Panc1 (cell line): ENCODE measurements around the gene INPP4B. TPM values are rescaled to one million over a fixed set of nuclear protein-coding genes. Genes with fewer than 3 reads are reported as not detected.

Source experiments
- ATAC-seq: fragments of 200-7000 bp; cut with Tn5 transposase; 2 replicates; pipeline ENCODE4 v1.9.1; 2020; ENCODE audit warnings: mild to moderate bottlenecking, moderate library complexity
- BruUV-seq: library from RNA; stranded (reverse); fragments of 400-500 nt; replicated peaks from 2 replicates; lab custom pipeline; 2021; lab: Mats Ljungman, UMichigan
- CTCF ChIA-PET: fragments of 300-600 bp; sonication (Branson Sonifier 250); formaldehyde crosslinking; loops from one replicate; lab custom pipeline; 2022; ENCODE audit warnings: antibody characterized with exemption; lab: Charles Lee
- POLR2A ChIA-PET: fragments of 300-600 bp; sonication (Branson Sonifier 250); formaldehyde crosslinking; loops from one replicate; lab custom pipeline; 2022; ENCODE audit warnings: antibody characterized with exemption; lab: Charles Lee
- DNase-seq: peaks from one replicate; pipeline ENCODE4 v3.0.0-alpha.2; 2010; ENCODE audit warnings: low read depth, low spot score
- H3K27ac ChIP-seq: 2 replicates; pipeline ENCODE4 v1.5.1; 2011; ENCODE audit warnings: mild to moderate bottlenecking, low read length, inconsistent platforms
- H3K27me3 ChIP-seq: fragments of 200-500 bp; sonication (Bioruptor generic); 2 replicates; pipeline ENCODE4 v1.6.0; 2014; ENCODE audit warnings: low read length, inconsistent platforms; ENCODE audit not compliant: control insufficient read depth, insufficient read depth
- H3K36me3 ChIP-seq: fragments of 200-500 bp; sonication (Bioruptor generic); 2 replicates; pipeline ENCODE4 v1.5.1; 2014; ENCODE audit warnings: inconsistent platforms, mild to moderate bottlenecking, low read length, moderate library complexity; ENCODE audit not compliant: control insufficient read depth, insufficient read depth
- H3K4me1 ChIP-seq: 2 replicates; pipeline ENCODE4 v1.5.1; 2011; ENCODE audit warnings: inconsistent platforms, mild to moderate bottlenecking, low read length, moderate library complexity; ENCODE audit not compliant: control insufficient read depth, insufficient read depth
- H3K4me3 ChIP-seq, 2 experiments: 2 replicates each; pipeline ENCODE4 v1.5.1; 2011 to 2012; ENCODE audit warnings: low read depth in 2 of 2, low read length in 2 of 2, mild to moderate bottlenecking in 2 of 2, inconsistent platforms in 1 of 2, moderate library complexity in 1 of 2
- H3K9me3 ChIP-seq: fragments of 200-500 bp; sonication (Bioruptor generic); 2 replicates; pipeline ENCODE4 v1.5.1; 2014; ENCODE audit warnings: low read depth, mild to moderate bottlenecking, inconsistent platforms, low read length, moderate library complexity; ENCODE audit not compliant: control insufficient read depth, insufficient read depth
- CTCF ChIP-seq: fragments of 450-650 bp; IDR thresholded peaks from 2 replicates; pipeline ENCODE4 v1.5.1; 2017; ENCODE audit warnings: mild to moderate bottlenecking
- POLR2AphosphoS5 ChIP-seq: IDR thresholded peaks from 2 replicates; pipeline ENCODE4 v1.6.1; 2012; ENCODE audit warnings: mild to moderate bottlenecking, low read depth, low read length, moderate library complexity
- SIN3A ChIP-seq: IDR thresholded peaks from 2 replicates; pipeline ENCODE4 v1.6.1; 2012; ENCODE audit warnings: low read depth, mild to moderate bottlenecking, low read length, moderate library complexity, borderline replicate concordance; ENCODE audit not compliant: insufficient read depth
- TCF7L2 ChIP-seq: IDR thresholded peaks from 2 replicates; pipeline ENCODE4 v1.6.1; 2011; ENCODE audit warnings: mild to moderate bottlenecking, low read depth, low read length, inconsistent platforms
- in situ Hi-C: cut with HindIII; loops from 2 replicates; pipeline ENCODE4 v1.10.0; 2016; ENCODE audit warnings: low sequenced_read_pairs, low pct_unique_long_range_greater_than_20kb
- intact Hi-C: fragments of 100-400 bp; cut with micrococcal nuclease; formaldehyde crosslinking; loops from one replicate; pipeline ENCODE4 v1.10.0; 2022; ENCODE audit not compliant: unreplicated experiment
- total RNA-seq: library from RNA; stranded (reverse); gene quantifications from one replicate; pipeline ENCODE4 v1.2.1, GENCODE V29; 2021; ENCODE audit not compliant: unreplicated experiment
- TF ChIP-seq, protein P1 (sequence below), 2 experiments: IDR thresholded peaks; 2 replicates each; pipeline ENCODE4 v1.6.1; 2011 to 2012; ENCODE audit warnings: low read depth in 2 of 2, control low read depth in 1 of 2, low read length in 1 of 2, mild to moderate bottlenecking in 1 of 2, moderate library complexity in 1 of 2; ENCODE audit not compliant: insufficient read depth in 1 of 2

The INPP4B gene
- total RNA-seq, 1 experiment from 2014 or later = 4.5 TPM

- POLR2A ChIA-PET = no interaction called here
- TF ChIP-seq POLR2AphosphoS5 (no peak), TCF7L2 (no peak), CTCF (no peak), SIN3A (no peak)
- TF ChIP-seq, protein P1, sequence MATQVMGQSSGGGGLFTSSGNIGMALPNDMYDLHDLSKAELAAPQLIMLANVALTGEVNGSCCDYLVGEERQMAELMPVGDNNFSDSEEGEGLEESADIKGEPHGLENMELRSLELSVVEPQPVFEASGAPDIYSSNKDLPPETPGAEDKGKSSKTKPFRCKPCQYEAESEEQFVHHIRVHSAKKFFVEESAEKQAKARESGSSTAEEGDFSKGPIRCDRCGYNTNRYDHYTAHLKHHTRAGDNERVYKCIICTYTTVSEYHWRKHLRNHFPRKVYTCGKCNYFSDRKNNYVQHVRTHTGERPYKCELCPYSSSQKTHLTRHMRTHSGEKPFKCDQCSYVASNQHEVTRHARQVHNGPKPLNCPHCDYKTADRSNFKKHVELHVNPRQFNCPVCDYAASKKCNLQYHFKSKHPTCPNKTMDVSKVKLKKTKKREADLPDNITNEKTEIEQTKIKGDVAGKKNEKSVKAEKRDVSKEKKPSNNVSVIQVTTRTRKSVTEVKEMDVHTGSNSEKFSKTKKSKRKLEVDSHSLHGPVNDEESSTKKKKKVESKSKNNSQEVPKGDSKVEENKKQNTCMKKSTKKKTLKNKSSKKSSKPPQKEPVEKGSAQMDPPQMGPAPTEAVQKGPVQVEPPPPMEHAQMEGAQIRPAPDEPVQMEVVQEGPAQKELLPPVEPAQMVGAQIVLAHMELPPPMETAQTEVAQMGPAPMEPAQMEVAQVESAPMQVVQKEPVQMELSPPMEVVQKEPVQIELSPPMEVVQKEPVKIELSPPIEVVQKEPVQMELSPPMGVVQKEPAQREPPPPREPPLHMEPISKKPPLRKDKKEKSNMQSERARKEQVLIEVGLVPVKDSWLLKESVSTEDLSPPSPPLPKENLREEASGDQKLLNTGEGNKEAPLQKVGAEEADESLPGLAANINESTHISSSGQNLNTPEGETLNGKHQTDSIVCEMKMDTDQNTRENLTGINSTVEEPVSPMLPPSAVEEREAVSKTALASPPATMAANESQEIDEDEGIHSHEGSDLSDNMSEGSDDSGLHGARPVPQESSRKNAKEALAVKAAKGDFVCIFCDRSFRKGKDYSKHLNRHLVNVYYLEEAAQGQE (IDR thresholded peaks at IDR 0.05; ENCODE audit: insufficient read depth in 1 of 2, low read depth in 2 of 2, low read length in 1 of 2) = no peak
- intact Hi-C loops = no loop called here
- no TSS peak for BruUV-seq
- no peak overlapping the region for H3K27ac ChIP-seq
- no peak for DNase-seq
- H3K9me3 ChIP-seq = no peaks in the 10 kb centered on the region
- CTCF ChIA-PET = no interaction called here
- H3K36me3 ChIP-seq = no peaks in the 10 kb centered on the region
- no peaks in the 10 kb centered on the region for H3K4me1 ChIP-seq
- H3K4me3 ChIP-seq = no peak overlapping the region
- no peak for ATAC-seq
- no peaks in the 10 kb centered on the region for H3K27me3 ChIP-seq
- in situ Hi-C loops = no loop called here
These were observed 780.9 kb downstream of the INPP4B start for GRCh38 chr4:142065086-142065647.

GRCh38 chr4:142064181-142064580 lies 781.9 kb downstream of the INPP4B start:
- H3K4me3 ChIP-seq = no peak overlapping the region
- H3K36me3 ChIP-seq = no peaks in the 10 kb centered on the region
- in situ Hi-C loops (no loop called here), intact Hi-C loops (no loop called here)
- no peaks in the 10 kb centered on the region for H3K4me1 ChIP-seq
- ChIA-PET POLR2A (no interaction called here), CTCF (no interaction called here)
- no peak overlapping the region for H3K27ac ChIP-seq
- BruUV-seq = no TSS peak
- DNase-seq (no peak), ATAC-seq (no peak)
- H3K9me3 ChIP-seq = no peaks in the 10 kb centered on the region
- no peaks in the 10 kb centered on the region for H3K27me3 ChIP-seq
- TF ChIP-seq CTCF = no peak
- TF ChIP-seq, protein P1 (IDR thresholded peaks at IDR 0.05; ENCODE audit: insufficient read depth in 1 of 2, low read depth in 2 of 2, low read length in 1 of 2) = no peak
- TF ChIP-seq TCF7L2 = no peak
- no peak for TF ChIP-seq SIN3A
- TF ChIP-seq POLR2AphosphoS5 = no peak
